Epithelial cell of prostate (primary cell): Measurements from ENCODE around the gene BSPRY.
A peak's percentile ranks its signal among the peaks of the same experiment; 100 is the strongest.
"Not testable (repeated sequence)": the region's sequence is repeated elsewhere in the genome, so short reads cannot be mapped to it uniquely, and the experiment has no call there.

Experiments
- DNase-seq: peaks from one replicate; pipeline ENCODE4 v3.0.0-alpha.2; 2011; ENCODE audit warnings: low read depth, low spot score
- H3K27ac ChIP-seq: fragments of 450-650 bp; 2 replicates; pipeline ENCODE4 v1.5.1; 2017; ENCODE audit warnings: mild to moderate bottlenecking

Gene BSPRY

DNA sequence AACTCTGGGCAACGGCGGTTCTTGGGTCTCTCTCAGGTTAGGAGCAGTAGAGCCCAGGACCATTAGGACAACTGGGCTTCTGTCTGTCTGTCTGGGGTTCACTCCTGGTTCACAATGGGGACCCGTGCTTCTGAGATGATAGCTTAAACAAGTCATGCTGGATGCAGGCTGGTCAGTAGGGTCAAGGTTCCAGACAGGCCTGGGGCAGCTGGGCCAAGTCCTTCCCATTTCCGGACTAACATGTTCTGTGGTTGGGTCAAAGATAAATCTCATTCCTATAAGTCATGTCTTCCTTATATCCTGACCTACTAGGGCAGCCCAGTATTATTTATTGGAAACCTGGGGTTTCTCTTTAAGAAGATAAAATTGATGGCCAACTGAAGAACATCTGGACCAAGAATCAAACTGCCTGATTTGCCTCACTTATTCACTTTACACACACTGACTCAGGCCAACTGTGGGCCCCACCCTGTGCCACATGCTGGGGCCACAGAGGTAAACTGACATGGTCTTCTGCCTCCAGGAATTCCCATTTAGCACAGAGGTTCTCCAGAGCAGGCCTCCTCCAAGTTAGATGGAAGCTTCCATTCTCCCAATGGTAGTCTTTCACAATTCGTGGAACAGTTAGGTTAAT is 19.1 kb downstream of the BSPRY start:
- H3K27ac ChIP-seq = no peak overlapping the region
- no peak for DNase-seq

DNA sequence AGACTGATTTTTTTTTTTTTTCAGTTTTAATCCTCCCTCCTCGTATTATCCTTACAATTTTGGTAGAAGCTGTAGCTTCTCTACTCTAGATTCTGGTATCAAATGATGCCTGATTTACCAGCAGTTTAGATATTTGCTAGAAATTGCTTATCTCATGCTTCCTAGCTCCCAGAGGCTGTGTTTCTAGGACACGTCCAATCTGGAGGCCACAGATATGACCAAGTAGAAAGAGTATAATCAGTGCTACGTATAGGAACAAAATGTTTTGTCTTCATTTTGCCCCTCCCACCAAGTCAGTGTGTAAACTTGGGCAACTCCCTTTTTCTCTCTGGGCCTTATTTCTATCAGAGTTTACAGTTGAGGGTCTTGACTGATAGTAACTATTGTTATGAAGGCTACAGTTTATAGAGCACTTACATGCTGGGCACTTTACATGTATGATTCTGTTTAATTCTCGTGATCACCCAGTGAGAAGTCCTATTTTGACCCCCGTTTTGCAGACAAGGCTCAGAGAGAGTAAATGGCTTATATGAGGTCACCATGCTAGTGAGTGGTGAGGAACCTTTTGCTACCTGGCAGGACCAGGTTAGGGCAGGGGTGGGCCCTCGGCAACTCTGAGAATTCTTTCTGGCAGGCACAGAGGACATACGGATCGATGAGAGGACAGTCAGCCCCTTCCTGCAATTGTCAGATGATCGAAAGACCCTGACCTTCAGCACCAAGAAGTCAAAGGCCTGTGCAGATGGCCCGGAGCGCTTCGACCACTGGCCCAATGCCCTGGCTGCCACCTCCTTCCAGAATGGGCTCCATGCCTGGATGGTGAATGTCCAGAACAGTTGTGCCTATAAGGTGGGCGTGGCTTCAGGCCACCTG is 19.9 kb downstream of the BSPRY start:
- DNase-seq = no peak
- H3K27ac ChIP-seq = no peak overlapping the region

DNA sequence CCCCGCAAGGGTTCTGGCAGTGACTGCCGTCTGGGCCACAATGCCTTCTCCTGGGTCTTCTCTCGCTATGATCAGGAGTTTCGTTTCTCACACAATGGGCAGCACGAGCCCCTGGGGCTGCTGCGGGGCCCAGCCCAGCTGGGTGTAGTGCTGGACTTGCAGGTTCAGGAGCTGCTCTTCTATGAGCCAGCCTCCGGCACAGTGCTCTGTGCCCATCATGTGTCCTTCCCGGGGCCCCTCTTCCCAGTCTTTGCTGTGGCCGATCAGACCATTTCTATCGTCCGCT is 20.5 kb downstream of the BSPRY start:
- no peak for DNase-seq
- no peak overlapping the region for H3K27ac ChIP-seq

DNA sequence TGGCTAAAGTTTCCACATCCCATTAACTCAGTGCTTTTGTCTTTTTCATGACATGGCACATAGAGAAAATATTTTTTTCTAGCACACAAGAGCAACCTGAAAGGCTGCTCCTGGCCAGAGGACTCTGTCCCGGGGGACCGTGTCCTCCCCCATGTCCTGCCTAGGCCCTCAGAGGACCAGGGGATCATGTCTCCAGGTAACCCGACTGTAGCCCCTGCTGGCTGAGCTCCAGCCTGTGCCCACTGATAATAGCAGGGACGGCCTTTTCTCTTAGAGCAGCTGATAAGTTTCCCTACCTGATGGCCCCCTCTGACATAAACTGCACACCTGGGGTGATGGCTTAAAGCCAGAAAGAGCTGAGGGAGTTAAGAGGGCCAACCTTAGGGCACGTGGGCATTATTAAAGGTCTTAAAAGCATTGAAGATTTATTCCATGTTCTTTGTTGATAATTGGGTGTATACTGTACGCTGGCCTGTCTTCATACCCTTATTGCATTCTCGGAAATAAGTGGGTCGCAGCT is 21.5 kb downstream of the BSPRY start:
- no peak overlapping the region for H3K27ac ChIP-seq
- no peak for DNase-seq

DNA sequence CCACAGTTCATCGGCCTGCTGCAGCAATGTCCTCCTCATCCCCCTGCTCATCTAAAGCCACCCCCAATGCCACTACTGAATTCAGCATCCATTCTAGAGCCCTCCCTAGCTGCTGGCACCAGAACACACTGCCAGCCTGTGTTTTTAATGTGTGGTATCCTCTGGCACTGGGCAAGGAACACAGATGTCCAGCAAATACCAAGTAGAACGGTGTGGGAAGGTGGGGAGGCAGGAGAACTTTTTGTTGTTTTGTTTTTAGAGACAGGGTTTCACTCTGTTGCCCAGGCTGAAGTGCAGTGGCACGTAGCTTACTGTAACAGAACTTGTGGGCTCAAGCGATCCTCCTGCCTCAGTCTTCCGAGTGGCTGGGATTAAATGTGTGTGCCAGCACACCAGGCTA is 22.7 kb downstream of the BSPRY start:
- H3K27ac ChIP-seq = no peak overlapping the region
- DNase-seq = no peak

DNA sequence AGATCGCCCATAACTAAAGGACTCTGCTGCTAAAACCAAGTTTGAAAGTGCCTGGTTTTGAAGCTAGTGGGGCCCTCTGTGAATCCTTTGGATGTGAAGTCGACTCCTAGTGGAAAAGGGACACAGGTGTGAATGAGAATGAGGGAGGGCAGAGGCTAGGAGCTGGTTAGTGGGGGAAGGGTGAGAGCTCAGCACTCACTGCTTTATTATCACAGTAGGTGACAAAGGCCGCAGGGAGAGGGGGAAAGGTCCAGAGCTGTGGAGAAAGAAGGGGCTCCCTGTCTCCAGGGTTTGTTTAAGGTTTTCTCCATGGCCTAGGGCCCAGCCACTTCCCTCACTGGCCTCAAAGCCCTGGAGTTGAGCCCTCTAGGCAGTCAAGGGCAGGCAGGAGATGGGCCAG is 23.9 kb downstream of the BSPRY start:
- DNase-seq = no peak
- H3K27ac ChIP-seq = no peak overlapping the region

DNA sequence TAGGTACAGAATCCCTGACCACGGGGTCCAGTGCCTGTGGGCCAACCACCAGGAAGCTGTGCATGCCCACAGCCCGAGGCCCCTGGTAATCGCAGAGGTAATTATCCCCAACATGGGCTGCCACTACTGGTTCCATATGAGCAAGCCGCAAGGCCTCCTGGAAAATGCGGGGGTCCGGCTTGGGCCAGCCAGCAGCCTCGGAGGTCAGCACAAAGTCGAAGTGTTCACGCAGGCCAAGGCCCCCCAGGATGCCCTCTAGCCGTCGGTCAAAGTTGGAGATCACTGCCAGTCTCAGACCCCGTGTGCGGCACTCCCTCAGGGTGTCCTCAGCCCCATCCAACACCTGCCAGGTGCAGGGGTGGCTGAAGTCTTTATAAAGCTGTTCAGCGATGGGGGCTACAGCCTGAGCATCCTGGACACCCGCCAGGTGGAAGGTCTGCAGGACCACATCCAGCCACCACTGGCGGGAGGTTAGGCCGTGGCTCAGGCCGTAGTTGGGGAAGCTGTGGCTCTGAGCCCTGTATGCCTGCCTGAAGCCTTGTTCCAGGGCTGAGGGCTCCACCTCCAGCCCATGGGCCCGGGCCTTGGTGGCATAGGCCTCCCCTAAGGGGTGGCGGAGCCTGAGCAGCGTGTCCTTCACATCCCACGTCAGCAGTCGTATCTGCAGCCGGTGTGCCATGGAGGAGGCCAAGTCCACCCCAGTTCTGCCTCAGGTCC is 24.5 kb downstream of the BSPRY start:
- DNase-seq = no peak
- no peak overlapping the region for H3K27ac ChIP-seq

DNA sequence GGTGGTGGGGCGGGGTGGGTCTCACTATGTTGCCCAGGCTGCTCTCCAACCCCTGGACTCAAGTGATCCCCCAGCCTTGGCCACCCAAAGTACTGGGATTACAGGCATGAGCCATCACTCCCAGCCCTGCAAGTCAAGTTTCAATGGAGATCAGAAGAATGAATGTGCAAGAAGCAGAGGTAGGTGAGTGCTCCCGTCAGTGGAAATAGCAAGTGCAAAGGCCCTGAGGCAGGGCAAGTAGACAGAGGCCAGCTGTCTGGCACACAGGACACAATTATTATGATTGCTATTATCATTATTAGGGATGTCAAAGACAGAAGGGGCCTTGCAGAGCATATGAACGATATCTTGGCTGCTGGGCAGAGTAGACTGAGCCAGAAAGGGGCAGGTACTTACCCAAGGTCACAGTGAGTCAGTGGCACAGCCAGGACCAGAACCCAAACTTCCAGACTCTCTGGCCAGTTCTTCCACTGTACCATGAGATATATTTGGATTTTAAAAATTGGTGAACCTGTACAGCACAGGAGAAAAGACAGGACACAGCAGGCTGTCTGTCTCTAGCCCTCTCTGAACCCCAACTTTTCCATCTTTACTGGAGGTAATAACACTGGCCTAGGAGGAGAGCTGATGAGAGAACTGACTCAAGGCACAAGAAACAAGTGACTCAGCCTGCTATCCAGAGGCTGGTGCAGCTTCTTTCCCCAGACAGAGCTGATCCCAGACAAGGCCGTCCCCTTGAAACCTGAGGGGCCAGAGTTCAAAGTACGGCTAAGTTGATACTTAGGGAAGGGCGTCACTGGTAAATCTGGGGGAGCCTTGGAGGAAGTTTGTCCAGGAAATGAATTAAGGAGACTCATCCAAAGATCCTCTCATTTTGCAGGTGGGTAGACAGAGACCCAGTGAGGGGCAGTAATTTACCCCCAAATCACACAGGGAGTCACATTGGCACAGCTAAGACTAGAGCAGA is 26.0 kb downstream of the BSPRY start:
- no peak for DNase-seq
- no peak overlapping the region for H3K27ac ChIP-seq

DNA sequence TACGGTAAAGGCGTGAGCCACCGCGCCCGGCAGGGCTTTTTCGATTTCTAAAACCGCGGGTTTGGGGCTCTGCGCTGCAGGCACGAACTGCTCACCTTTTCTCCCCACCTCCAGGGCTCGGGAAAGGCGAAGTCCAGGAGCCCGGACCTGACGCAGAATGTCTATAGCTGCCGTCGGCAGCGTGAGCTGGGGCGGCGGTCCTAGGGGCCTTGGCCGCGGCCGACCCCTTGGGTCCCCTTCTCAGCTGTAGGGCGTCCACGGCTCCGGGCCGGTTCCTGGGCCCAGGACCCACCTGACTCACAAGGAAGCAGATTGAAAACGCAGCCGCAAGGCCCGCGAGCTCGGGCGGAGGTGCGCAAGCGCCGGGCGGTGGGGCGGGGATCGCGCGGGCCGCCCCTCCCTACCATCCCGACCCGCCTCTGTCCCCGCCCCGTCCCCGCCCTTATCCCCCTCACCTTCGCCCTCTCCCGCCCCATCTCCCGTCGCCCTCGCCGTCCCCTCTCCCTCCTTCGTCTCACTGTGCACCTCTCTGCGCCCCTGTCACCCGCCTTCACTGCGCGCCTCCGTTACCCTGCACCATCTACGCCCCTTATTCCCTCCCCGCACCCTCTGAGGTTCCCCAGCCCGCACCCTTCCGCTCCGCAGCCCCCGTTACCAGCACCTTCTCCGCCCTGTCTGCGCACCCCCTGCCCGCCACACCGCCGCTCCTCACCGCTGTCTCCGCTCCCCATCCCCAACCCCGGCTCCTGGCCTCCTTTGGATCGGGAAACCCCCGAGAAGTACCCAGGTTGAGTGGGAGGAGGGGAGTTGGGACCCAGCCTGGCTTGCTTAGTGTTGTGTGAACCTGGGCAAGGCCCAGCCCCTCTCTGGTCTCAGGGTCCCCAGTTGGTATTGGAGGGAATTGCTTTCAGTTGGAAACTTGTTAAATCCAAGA is 27.6 kb downstream of the BSPRY start, which contains the start of gene HDHD3:
HDHD3 (minus strand) TSS at position 353 of the 934 bp plus-strand sequence. CDS start 2,632 bp downstream, outside the sequence.
- H3K27ac ChIP-seq = peak within 1 kb of the TSS; percentile 46

DNA sequence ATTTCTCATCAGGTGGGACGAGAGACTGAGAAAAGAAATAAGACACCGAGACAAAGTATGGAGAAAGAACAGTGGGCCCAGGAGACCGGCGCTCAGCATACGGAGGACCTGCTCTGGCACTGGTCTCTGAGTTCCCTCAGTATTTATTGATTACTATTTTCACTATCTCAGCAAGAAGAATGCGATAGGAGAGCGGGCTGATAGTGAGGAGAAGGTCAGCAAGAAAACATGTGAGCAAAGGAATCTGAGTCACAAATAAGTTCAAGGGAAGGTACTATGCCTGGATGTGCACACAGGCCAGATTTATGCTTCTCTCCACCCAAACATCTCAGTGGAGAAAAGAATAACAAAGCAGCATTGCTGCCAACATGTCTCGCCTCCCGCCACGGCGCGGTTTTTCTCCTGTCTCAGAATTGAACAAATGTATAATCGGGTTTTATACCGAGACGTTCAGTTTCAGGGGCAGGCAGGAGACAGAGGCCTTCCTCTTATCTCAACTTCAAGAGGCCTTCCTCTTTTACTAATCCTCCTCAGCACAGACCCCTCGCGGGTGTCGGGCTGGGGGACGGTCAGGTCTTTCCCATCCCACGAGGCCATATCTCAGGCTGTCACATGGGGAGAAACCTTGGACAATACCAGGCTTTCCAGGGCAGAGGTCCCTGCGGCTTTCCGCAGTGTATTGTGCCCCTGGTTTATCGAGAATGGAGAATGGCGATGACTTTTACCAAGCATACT is 29.9 kb downstream of the BSPRY start:
- H3K27ac ChIP-seq, DNase-seq: not testable (repeated sequence)

More for the DNA sequence above, 27.6 kb downstream of the BSPRY start, which contains the start of gene HDHD3:
- DNase-seq = no peak

DNA sequence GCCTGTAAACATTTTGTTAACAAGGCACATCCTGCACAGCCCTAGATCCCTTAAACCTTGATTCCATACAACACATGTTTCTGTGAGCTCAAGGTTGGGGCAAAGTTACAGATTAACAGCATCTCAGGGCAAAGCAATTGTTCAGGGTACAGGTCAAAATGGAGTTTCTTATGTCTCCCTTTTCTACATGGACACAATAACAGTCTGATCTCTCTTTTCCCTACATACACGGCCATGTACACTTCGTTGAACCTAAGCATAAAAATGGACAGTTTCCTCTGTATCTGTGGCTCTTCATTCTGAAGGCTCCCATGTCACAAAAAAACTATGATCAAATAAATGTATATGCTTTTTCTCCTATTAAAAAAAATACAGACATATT is 30.5 kb downstream of the BSPRY start:
- DNase-seq, H3K27ac ChIP-seq: not testable (repeated sequence)

DNA sequence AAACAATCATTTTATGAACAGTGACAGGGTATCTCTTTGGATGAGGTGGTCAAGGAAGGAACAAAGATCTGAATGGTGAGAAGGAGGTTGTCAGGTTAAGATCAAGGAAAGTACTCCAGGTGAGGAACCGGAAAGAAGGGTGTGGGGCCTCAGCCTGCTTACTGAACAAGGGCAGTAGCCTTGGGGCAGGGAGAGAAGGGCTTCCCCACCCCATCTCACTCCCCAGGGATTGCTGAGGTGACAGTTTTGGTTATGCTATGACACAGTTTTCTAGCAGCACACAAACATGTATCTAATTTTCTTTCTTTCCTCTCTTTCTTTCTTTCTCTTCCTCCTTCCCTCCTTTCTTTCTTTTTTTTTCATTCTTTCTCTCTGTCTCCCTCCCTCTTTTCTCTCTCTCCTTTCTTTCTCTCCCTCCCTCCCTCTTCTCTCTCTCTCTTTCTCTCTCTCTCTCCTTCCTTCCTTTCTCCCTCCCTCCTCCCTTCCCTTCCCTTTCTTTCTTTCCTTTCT is 31.6 kb downstream of the BSPRY start:
- no peak overlapping the region for H3K27ac ChIP-seq
- no peak for DNase-seq

DNA sequence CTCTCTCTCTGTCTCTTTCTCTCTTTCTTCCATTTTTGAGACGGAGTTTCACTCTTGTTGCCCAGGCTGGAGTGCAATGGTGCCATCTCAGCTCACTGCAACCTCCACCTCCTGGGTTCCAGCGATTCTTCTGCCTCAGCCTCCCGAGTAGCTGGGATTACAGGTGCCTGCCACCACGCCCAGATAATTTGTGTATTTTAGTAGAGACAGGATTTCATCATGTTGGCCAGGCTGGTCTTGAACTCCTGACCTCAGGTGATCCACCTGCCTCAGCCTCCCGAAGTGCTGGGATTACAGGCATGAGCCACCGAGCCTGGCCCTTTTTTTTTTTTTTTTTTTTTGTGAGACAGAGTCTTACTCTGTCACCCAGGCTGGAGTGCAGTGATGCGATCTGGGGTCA is 32.1 kb downstream of the BSPRY start:
- H3K27ac ChIP-seq = peak overlapping the region; percentile 42
- DNase-seq = not testable (repeated sequence)

DNA sequence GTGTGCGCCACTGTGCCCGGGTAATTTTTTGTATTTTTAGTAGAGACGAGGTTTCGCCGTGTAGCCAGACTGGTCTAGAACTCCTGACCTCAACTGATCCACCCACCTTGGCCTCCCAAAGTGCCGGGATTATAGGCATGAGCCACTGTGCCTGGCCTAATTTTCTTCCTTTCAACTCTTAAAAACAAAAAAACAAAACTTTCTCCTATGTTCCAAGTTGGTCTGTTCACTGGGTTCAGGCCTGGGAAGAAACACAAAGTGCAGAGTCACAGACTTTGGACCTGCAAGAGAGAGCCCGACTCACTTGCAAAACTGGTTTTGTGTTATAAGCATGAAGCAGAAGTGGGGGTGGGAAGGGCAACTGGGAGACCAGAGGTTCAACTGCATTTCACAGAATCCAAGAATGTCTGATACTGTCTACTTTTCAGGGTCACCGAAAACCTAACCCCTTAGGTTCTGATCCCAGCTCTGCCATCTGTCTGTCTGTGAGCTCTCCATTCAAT is 32.6 kb downstream of the BSPRY start:
- H3K27ac ChIP-seq = peak overlapping the region; percentile 42
- peak; percentile 43 for DNase-seq

DNA sequence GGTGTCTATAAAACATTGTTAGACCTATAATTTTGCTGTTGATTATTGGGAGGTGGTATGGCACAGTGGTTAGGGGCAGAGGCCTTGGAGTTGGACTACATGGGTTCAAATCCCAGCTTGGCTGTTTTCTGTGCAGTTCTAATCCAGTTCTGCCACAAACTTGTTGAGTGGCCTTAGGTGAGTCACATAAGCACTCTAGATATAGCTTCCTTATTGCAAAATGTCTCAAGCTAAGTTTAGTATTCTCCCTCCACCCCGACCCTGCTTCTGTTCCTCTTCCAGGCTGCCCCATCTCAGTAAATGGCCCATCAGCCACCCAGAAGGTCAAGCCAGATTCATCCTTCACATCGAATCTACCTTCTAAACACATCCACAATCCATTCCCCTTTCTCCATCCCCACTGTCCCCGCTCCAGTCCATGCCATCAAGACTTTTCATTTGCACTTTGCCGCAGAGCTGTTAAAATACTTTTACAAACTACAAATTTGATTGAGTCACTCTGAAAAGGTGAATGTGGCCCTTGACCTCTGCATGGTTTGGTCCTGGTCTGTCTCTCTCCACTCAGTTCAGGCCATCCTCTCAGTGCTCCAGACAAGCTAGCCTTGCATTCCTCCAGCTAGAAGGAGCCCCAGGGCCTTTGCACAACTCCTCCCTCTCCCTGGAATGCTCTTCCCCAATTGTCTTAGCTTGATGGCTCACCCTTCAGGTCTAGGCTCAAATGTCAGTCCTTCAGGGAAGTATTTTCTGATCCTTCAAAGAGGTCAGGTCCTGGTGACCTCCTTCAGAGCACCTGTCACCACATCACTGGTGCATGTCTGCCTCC is 37.4 kb downstream of the BSPRY start:
- no peak for DNase-seq
- no peak overlapping the region for H3K27ac ChIP-seq

DNA sequence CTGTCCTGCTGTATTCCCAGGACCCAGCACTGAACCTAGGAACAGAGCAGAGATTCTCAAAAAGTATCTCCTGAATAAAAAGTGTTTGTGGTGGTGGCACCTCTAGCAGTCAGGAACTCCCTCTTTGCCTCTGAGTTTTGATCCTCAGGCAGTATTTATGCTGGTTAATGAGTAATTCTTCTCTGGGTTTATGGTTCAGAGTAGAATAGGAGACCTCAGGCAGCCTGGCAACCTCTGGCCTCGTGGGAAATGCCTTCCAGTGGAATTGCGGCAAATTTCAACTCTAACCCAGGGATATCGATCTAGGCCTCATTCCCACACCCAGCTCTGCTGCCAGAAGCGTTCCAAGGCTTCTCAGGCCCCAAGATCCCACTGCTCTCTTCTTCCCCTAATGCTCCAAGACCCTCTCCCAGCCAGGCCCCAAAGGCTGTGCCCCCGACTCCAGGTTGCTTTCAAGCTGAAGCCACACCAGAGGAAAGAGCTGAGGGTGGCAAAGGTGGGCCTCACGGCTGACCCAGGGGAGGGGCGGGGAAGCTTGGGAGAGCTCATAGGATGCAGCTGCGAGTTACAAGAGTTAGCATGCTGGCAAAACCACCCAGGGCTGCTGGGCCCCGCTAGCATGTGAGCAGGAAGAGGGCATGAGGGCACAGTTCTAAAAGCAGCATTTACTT is 38.4 kb downstream of the BSPRY start:
- no peak overlapping the region for H3K27ac ChIP-seq

More for the DNA sequence above, 38.4 kb downstream of the BSPRY start:
- DNase-seq = no peak
